Measurements from ENCODE around the gene NRXN2.

NRXN2 gene

DNA sequence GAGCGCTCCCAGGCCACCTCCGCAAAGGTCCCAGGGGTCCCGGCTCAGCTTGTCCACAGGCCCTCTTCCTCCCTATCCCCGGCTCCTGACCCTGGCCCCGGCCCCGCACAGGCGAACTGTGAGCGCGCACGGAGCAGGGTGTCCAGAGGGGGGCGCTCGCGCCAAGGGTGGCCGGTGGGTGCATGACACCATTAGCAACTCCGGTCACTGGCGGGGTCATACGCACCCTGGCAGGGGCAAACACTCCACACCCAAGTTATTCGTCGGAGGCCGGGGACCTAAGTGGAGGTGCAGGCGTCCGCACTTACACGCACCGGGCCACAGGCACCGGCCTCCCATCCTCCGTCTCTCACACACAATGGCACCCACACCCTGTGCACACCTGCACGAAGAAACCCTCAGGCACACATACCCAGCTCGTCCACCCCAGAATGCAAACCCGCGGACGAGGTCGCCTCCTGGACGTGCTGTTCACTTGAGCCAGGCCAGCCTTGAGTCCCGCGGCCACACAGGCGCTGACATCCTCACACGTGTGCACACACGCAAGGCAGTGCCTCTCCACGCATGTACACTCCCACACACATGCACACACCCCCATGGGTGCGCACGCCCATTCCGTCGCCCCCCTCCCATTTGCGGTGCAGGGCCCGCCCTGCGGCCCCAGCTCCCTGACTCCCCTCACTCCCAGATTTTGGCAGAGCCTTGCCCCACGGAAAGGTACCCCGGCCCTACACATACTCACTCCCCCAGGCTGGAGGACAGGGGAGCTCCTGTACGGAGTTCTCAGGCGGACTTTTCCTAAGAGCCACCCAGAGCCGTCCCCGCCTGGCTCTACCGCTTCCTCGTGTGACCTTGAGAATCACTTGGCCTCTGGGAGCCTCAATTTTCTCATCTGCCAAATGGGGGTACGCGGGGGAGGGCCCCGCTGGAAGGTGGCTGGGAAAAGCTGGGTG is 20.9 kb upstream of the NRXN2 start, which contains the start of gene RASGRP2:
Gene RASGRP2, minus strand, starts transcription at position 552 of the 953 bp plus-strand sequence. CDS start 1,276 bp downstream, outside the sequence.
- TF ChIP-seq GATA1 (IDR thresholded peaks at IDR 0.05; ENCODE audit: low read depth, low read length) (no peak), POLR2A (IDR thresholded peaks at IDR 0.05; ENCODE audit: low read length) (no peak)

GRCh38 chr11:64742889-64743590 is 20.0 kb upstream of the NRXN2 start:
- DNase-seq, result peak; percentile 54 to 79
- TF ChIP-seq POLR2A (IDR thresholded peaks at IDR 0.05; ENCODE audit: low read length) (no peak), GATA1 (IDR thresholded peaks at IDR 0.05; ENCODE audit: low read depth, low read length) (no peak)

More for the DNA sequence above, 20.9 kb upstream of the NRXN2 start, which contains the start of gene RASGRP2:
- peak; percentile 63 to 65 for DNase-seq

GRCh38 chr11:64742087-64742888 is 19.3 kb upstream of the NRXN2 start:
- TF ChIP-seq POLR2A (IDR thresholded peaks at IDR 0.05; ENCODE audit: low read length), result no peak
- no peak for TF ChIP-seq GATA1 (IDR thresholded peaks at IDR 0.05; ENCODE audit: low read depth, low read length)
- no peak for DNase-seq

DNA sequence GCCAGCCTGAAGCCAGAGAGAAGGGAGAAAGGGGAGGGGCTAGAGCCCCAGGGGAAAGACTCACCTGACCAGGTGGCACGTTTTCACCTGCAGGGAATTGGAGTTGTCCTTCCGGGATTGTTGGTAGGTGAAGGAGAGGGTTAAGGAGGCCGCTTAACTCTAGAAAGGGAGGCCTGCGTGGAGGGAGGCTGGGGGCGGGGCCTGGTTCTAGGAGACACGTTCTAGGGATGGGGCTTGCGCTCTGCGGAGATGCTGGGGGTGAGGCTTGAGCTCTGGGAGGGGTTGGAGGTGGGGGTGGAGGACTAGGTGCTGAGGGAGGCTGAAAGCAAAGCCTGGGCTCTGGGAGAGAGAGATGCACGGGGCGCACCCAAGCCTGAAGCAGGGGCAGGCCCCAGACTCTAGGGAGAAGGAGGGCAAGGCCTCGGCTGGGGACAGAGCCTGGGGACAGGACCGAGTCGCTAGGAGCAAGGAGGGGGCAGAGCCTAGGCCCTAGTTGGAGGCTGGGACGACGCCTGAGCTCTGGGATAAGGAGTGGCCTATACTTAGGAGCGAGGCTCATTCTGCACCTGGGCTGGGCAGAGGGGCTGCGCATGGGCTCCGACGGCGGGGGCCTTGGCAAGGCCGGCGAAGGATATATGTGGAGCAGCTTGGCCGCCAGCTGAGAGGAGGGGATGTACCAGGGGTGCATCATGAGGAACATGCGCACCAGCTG is 18.5 kb upstream of the NRXN2 start:
- no peak for TF ChIP-seq GATA1 (IDR thresholded peaks at IDR 0.05; ENCODE audit: low read depth, low read length)
- TF ChIP-seq POLR2A (IDR thresholded peaks at IDR 0.05; ENCODE audit: low read length), result no peak
- DNase-seq, result no peak

DNA sequence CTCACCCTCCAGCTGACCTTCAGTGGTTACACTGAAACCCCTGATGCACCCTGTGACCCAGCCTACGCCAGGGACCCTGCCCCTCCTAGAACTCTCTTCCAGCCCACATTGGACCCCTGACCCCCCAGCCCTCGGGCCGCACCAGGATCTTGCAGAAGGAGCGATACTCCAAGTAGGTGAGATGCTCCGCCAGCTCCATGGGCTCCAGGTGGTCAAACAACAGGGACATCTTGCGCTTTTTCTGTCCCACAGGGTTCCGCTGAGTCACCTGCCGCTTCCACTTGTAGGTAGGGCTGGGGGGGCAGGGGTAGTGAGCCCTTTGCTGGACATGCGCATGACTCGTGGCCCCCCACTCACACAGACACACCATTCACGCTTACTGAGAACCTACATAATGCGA is 16.9 kb upstream of the NRXN2 start:
- no peak for TF ChIP-seq POLR2A (IDR thresholded peaks at IDR 0.05; ENCODE audit: low read length)
- no peak for TF ChIP-seq GATA1 (IDR thresholded peaks at IDR 0.05; ENCODE audit: low read depth, low read length)
- no peak for DNase-seq

- DNase-seq, result no peak
- no peak for TF ChIP-seq GATA1 (IDR thresholded peaks at IDR 0.05; ENCODE audit: low read depth, low read length)
- no peak for TF ChIP-seq POLR2A (IDR thresholded peaks at IDR 0.05; ENCODE audit: low read length)
Measured at GRCh38 chr11:64736654-64737053, 13.7 kb upstream of the NRXN2 start.

DNA sequence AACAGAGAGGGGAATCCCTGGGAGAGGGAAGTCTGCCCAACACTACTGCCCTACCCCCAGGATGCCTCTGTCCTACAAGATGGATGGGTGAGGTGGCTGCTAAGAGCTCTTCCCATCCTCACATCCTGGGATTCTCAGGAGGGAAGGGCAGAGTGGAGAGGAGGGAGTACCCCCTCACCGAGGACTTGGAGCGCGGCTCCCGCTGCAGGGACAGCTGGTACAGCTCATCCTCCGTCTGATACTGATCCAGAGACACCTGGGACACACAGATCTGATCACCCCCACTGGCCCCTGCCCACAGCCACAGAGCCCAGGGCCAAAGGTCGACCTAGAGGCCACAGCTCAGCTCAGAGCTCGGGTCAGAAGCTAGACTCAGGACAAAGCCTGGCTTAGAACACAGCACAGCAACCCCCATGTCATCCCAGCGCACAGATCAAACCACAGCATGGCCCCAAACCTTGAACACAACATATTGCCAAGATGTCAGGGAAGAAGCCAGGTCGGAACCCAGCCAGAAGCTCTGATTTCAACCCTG is 12.8 kb upstream of the NRXN2 start:
- DNase-seq, result no peak
- TF ChIP-seq POLR2A (IDR thresholded peaks at IDR 0.05; ENCODE audit: low read length) (no peak), GATA1 (IDR thresholded peaks at IDR 0.05; ENCODE audit: low read depth, low read length) (no peak)

DNA sequence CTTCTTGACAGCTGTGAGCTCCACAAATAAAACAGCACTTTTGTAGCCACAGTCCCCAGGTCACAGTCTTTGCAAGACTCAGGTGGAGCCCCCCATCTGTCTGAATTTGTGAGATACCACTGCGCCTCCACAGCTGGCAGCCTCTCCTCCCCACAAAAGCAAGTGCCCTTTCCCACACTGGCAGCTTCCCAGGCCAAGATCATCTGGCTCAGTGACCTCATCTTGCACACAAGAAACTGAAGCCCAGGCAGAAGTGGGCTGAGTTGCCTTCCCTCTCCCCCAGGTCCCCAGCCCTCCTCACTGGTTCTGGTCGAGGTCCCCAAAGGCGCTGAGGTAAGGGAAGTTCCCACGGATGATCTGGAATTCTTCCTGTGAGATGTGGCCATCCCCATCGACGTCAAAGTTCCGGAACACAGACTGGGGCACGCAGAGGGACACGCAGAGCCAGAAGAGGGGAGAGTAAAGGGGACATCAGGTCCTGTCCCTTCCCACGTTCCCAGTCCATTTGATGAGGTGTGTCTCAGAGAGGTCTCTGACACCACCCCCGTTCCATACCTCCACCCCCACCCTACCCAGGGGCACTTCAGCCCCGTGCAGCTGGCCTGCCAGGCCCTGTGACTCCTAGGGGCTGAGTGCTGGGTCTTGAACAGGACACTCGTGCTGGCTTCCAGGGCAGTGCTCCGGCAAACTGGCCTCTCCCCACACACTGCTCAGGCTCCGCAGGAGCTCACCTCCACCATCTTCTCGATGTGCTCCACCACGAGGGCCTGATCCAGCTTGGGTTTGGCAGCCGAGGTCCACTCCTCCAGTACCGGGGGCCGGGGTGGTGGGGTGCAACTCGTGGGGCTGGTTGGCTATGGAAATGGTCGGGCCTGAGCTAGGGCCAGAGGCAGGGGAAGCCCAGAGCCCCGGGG is 12.1 kb upstream of the NRXN2 start:
- DNase-seq, result no peak
- no peak for TF ChIP-seq POLR2A (IDR thresholded peaks at IDR 0.05; ENCODE audit: low read length)
- TF ChIP-seq GATA1 (IDR thresholded peaks at IDR 0.05; ENCODE audit: low read depth, low read length), result no peak

DNA sequence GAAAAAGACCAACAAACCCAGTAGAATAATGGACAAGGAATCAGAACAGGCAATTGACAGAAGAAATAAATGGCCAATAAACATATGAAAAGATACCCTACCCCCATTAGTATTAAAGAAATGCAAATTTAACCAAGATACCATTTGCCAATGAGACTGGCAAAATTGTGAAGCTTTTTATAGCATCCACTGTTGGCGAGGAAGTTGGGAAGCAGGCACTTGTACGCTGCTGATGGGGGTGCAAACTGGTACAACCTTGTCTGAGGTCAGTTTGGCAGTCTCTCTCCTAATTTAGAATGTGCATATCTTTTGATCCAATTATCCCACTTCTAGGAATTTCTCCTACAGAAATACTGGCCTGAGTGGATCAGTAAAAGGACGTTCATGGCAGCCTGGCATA is 8.6 kb upstream of the NRXN2 start:
- no peak for TF ChIP-seq POLR2A (IDR thresholded peaks at IDR 0.05; ENCODE audit: low read length)
- TF ChIP-seq GATA1 (IDR thresholded peaks at IDR 0.05; ENCODE audit: low read depth, low read length), result no peak
- no peak for DNase-seq

- no peak for DNase-seq
- TF ChIP-seq GATA1 (IDR thresholded peaks at IDR 0.05; ENCODE audit: low read depth, low read length) (no peak), POLR2A (IDR thresholded peaks at IDR 0.05; ENCODE audit: low read length) (no peak)
Measured at GRCh38 chr11:64729851-64730382, 6.9 kb upstream of the NRXN2 start.

- no peak for TF ChIP-seq POLR2A (IDR thresholded peaks at IDR 0.05; ENCODE audit: low read length)
- no peak for TF ChIP-seq GATA1 (IDR thresholded peaks at IDR 0.05; ENCODE audit: low read depth, low read length)
- no peak for DNase-seq
Measured at GRCh38 chr11:64728757-64729365, 5.9 kb upstream of the NRXN2 start.
